T-helper 22 cell (primary cell): ENCODE measurements around the gene MEPCE.

Source experiments
- DNase-seq: peaks from one replicate; pipeline ENCODE4 v3.0.0-alpha.2; 2020; ENCODE audit warnings: low read depth

Gene MEPCE

DNA sequence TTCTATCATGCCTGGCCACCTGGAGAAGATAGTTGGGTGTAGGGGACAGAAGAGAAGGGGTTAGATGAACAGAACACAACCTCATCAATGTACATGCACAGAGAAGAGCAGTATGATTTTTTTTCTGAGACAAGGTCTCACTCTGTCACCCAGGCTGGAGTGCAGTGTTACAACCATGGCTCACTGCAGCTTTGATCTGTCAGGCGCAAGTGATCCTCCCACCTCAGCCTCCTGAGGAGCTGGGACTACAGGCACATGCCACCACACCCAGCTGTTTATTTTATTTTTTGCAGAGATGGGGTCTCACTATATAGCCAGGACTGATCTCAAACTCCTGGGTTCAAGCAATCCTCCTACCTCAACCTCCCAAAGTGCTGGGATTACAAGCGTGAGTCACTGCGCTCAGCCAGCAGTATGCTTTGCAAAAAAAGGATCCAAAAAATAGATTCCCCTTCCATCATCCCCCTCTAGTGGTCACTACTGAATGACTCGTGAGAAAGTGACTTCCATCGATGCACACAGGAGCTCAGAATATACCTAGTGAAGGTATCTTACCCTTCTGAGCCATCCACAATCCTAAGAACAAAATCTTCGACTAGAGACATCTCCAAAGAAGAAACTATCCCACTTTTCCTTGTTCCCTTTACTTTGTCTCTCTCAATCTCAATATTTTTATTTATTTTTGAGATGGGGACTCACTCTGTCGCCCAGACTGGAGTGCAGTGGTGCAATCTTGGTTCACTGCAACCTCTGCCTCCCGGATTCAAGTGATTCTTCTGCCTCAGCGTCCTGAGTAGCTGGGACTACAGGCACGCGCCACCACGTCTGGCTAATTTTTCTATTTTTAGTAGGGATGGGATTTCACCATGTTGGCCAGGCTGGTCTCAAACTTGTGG is 22.1 kb upstream of the MEPCE start:
- no peak for DNase-seq

DNA sequence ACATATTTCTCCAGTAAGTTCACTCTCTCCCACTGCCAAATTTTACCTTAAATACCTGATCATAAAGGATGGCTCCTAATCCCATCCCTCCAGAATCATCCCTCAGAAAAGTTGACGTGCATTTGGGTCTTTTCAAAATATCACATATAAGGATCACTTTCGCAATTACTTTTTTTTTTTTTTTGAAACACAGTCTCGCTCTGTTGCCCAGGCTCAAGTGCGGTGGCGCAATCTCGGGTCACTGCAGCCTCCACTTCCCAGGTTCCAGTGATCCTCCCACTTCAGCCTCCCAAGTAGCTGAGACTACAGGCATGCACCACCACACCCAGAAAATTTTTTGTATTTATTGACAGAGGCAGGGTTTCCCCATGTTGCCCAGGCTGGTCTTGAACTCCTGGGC is 18.5 kb upstream of the MEPCE start:
- no peak for DNase-seq

DNA sequence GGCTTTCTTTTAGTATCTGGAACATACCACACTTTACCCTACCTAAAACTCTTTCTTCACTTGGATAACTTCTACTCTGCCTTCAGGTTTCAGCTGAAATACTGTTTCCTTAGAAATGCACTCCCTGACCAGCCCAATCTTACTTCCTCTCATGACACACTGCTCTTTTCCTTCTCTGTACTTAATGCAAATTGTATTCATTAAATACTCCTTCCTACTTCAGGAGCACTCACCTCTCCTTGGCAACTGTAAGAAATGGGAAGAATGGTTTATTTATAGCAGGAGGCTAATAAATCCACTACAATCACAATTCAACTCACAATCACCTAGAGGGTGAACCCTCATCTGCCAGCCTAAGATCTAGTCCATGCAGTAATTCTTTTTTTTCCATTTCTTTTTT is 16.3 kb upstream of the MEPCE start:
- no peak for DNase-seq

DNA sequence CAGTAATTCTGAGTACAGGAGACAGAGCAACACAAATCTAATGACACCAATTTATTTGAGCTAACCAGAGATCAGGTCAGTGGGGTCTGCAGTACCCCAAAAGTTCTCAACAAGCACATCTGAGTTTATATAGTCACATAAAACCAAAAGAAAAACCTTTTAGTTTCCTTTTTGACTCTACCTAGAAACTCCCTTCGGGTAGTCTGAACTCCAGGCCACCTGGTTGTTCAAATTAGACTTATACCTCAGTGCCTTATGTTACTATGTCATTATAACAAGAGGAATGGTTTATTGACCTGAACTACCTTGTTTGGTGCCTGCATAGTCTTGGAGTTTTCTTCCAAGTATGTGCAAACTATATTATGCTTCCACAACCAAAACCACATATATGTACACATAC is 15.7 kb upstream of the MEPCE start:
- no peak for DNase-seq

DNA sequence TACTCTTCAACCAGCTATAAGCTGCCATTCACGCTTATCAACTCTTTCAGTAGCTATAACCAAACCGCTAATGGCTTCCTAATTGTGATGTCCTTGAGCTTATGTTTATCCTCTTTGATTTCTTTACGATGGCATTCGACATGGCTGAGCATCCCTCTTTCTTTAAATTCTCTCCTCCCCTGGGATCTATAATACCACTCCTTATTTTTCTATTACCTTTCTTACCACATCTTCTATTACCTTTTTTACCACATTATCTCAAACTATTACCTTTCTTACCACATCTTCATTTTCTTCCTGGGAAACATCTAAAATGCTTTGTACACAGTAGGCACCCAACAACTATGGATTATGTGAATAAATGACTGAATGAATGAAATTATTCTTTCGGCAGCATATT is 14.2 kb upstream of the MEPCE start:
- no peak for DNase-seq

DNA sequence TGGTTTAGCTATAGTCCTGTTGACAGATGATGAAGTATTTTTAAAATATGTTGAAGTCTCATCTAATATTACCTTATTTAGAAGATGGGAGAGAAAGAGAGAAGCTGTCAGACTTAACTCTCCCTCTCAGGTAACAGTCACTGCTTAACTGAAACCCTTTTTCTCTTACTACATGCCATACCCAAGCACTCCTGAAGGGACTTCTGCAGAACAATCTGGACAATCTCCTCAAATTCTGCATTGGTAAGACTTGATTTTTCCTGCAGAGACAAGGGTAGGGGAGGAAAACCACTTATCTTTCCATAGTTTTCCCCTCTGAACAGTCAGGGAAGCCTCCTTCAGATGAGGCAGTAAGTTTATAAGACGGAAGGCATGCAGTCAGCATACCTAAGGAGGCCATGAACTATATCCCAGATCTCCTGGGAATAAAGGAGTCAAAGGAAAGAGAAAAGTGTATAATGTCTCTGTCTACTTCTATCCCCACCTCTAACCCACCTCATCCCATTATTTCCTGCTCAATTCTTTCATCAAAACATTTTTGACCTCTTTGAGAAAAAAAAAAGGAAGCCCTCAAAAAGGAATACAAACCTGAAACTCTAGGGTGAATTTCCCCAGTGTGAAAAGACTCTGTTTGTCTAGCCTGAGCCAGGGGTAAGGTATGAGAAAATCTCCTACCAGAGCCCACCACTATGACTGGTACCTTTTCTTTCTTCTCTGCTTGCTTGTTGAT is 10.5 kb upstream of the MEPCE start:
- DNase-seq, result no peak

DNA sequence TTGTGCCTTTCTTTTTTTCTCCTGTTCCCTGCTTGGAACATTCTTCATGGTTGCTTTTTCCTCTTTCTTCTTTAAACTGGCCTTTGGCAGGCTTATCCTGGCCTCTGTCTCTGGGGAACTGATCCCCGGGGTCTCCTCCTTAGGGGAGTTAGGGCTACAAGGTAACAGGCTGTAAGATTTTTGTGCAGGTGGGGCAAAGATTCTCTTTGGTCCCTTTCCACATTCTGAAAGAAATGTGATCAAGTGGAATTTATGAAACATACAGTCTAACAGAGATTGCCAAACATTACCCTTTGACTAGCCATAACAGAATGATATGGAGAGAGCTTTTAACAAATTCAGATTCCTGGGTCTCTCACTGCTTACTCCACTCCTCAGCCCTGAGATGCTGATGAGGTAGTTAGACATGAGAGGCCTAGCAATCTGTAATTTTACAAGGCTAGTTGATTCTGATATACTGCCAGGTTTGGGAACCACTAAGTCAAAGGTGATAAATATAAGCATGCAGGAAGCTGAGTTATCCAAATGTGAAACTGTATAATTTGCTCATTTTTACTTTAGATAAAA is 9.9 kb upstream of the MEPCE start:
- DNase-seq, result no peak

DNA sequence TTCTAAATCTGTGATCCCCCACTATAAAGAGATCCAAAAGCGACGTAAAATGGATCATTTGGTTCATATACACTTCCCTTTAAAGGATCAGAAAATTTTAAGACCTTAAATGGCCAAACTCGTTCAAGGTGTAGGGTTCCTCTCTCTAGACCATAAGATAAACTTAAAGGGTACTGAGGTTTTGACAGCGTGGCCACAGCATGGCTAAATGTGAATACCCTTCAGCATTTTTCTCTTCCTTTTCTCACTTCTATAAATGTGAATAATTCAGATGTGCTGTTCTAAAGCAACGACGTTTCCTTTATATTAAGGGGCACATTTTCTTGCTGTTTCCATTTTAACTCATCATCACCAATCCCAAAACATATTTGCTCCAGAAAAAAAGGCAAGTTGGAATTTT is 6.3 kb upstream of the MEPCE start:
- no peak for DNase-seq

DNA sequence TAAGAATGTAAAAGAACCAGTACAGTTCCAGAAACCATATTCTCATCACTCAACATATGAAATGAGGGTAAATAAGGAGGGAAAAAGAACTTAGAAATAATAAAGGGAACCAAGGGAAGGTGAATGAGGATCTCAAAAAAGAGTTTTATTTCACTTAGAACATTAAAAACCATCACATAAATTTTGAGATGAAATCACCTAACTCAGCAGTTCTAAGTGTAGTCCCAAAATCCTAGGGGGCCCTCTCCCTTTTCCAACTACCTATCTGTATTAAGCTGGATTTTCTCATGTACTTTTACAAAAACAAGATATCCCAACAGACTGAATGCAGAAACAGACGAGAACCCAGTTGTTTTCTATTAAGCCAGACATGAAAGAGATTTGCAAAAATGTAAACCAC is 4.3 kb upstream of the MEPCE start:
- no peak for DNase-seq

DNA sequence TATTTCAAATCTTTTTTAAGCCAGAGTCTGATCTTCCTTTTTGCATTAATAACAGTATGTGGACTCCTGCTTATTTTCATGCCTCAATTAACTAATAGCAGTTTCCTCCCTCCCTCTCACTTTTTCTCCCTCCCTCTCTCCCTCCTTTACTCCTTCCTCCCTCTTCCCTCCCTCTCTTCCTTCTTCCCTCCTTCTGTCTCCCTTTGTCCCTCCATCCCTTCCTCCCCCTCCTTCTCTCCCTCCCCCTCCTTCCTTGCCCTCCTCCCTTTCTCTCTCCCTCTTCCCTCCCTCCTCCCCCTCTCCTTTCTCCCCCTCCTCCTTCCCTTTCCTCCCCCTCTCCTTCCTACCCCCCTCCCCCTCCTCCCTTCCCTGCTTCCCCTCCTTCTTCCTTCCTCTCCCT is 3.1 kb upstream of the MEPCE start:
- DNase-seq, result no peak

DNA sequence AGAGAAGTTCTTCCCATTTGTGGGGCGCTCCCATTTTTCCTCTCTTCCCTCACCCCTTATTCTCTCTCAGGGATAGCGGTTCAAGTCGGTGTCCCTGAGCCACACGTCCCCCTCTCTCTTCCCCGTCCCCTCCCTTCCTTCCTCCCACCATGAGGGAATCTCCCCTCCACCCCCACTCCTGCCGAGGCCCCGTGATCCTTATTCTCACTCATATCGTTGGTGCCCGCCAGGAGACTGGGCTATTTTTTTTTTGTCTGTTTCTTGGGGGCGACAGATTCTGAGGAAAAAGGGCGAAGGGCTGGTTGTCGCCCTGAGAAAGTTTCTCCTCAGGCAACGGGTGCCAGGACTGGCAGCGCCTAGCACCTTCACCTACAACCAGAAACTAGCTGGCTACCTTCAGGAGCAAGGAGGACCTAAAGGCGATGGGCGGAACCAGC is 1.9 kb upstream of the MEPCE start:
- no peak for DNase-seq

DNA sequence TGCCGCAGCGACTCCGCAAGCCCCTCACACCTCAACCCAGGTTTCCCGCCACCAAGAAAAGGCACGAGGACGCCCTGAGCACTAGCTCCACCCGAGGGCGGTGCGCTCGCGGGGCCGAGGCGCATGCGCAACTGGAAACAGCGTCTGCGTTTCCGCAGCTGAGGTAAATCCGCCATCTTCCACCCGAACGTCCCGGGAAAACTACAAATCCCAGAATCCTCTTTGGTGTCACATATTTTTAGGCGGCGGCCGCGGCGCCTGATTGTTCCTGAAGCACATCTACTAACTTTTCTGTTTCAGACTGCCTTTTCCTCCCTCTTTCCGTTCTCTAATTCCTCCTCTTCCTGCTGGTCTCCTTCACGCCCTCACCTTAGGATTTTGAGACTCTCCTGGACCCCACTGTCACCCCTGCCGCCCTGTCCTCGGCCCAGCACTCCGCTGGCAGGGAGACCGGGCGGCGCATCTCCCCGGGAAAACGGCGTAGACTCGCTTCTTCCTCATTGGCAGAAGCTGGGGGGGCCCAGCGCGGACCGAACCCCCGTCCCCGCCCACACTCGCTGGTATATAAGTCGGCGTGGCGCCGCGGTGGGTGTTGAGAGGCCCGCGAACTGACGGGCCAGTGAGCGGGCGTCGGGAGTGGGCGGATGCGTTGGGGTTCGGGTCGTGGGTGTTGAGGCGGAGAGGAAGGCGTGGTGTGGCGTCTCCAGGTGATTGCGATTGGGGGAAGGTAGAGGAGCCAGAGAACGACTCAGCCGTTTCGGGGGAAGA is 1.2 kb upstream of the MEPCE start, which contains the start of gene ZCWPW1:
Gene ZCWPW1 (minus strand): TSS at position 505 of the 768 bp plus-strand sequence. CDS start 8,054 bp downstream, outside the sequence.
- DNase-seq, result peak; percentile 93

DNA sequence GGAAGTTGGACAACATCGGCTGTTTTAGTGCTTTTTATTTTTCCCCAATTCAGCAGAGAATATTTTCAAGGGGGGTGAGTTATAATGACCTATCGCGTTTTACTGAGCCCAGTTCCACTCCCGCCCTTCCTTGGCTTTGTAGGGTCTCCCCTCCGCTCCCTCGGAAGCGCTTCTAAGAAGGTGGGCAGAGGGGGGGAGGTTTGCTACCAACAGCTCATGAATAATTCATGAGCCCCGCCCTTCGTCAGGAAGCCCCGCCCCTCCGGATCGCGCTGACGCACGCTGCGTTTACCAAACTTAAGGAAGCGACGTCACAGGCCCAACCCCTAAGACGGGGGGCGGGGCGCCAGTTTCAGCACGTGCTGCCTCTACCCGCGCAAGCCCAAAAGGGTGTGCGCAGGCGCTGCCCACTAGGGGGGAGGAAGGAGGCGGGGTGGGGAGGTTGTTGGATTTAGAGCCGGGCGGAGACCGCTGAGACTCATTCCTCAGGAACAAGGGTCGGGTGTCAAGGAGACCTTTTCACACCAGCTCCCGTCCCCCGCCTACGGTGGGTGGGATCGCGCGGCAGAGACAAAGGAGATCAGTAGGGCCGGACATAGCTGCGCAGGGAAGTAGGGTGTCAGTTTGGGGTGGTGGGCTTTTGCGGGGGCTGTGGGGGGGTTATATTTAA is 529 bp upstream of the MEPCE start:
- peak; percentile 100 for DNase-seq

DNA sequence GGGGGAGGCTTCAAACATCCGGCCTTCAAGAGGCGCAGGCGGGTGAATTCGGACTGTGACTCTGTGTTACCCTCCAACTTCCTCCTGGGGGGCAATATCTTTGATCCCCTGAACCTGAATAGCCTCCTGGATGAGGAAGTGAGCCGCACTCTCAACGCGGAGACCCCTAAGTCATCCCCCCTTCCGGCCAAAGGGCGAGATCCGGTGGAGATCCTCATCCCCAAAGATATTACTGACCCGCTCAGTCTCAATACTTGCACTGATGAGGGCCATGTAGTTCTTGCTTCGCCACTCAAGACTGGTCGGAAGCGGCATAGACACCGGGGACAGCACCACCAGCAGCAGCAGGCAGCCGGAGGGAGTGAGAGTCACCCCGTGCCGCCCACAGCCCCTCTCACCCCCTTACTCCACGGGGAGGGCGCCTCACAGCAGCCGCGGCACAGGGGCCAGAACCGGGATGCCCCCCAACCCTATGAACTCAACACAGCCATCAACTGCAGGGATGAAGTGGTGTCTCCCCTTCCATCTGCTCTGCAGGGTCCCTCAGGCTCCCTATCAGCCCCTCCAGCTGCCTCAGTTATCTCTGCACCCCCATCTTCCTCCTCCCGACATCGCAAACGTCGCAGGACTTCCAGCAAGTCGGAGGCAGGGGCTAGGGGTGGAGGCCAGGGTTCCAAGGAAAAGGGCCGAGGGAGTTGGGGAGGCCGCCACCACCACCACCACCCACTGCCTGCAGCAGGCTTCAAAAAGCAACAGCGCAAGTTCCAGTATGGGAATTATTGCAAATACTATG is 1.1 kb downstream of the MEPCE start:
- DNase-seq, result no peak

DNA sequence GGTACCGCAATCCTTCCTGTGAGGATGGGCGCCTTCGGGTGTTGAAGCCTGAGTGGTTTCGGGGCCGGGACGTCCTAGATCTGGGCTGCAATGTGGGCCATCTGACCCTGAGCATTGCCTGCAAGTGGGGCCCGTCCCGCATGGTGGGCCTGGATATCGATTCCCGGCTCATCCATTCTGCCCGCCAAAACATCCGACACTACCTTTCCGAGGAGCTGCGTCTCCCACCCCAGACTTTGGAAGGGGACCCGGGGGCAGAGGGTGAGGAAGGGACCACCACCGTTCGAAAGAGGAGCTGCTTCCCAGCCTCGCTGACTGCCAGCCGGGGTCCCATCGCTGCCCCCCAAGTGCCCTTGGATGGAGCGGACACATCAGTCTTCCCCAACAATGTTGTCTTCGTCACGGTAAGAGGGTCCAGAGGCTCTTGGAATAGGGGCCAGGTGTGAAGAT is 1.7 kb downstream of the MEPCE start:
- no peak for DNase-seq

DNA sequence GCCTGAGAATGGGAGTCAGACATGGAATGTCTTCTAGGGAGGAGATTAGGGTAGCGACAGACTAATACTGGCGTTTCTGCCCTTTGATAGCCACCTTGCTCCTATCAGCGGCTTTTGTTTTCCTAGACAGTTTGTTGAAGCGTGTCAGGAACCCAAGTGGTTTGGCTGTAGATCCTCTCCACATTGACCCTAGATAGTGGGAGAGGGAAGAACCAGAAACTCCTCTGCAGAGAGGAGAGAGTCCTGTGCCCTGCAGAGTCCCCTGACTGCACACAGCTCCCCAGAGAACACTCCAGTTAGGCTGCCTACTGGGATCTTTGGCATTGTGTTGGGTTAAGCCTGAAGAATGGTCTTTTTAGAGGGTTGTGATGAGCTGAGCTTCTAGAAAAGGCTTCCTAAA is 2.4 kb downstream of the MEPCE start:
- no peak for DNase-seq

DNA sequence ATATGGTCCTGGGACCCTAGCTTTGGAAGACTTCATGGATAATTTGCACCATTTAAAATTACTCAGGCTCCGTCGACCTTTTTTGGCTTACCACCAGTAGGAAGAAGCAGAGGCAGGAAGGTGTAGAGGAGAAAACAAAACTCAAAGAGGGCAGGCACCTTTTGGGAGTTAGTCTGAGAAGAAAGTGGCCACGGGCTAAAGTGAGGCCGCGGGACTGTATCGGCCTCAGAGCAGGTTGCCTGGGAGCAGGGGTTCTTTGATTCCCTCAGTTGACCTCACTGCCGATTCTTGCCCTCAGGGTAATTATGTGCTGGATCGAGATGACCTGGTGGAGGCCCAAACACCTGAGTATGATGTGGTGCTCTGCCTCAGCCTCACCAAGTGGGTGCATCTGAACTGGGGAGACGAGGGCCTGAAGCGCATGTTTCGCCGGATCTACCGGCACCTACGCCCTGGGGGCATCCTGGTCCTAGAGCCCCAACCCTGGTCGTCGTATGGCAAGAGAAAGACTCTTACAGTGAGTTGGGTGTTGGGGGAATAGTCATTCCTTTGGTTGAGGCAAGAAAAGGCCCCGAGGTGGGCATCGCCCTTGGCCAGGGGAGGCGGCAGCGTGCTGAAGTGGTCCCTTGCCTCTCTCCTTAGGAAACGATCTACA is 3.1 kb downstream of the MEPCE start:
- no peak for DNase-seq

DNA sequence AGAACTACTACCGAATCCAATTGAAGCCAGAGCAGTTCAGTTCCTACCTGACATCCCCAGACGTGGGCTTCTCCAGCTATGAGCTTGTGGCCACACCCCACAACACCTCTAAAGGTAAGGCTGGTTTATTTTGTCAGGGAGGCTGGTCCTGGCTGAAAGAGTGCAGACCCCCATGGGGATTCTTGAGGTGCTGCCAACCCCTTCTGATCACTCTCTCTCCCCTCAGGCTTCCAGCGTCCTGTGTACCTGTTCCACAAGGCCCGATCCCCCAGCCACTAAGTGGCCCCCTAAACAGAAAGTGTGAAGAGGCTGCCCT is 3.6 kb downstream of the MEPCE start:
- DNase-seq, result no peak

DNA sequence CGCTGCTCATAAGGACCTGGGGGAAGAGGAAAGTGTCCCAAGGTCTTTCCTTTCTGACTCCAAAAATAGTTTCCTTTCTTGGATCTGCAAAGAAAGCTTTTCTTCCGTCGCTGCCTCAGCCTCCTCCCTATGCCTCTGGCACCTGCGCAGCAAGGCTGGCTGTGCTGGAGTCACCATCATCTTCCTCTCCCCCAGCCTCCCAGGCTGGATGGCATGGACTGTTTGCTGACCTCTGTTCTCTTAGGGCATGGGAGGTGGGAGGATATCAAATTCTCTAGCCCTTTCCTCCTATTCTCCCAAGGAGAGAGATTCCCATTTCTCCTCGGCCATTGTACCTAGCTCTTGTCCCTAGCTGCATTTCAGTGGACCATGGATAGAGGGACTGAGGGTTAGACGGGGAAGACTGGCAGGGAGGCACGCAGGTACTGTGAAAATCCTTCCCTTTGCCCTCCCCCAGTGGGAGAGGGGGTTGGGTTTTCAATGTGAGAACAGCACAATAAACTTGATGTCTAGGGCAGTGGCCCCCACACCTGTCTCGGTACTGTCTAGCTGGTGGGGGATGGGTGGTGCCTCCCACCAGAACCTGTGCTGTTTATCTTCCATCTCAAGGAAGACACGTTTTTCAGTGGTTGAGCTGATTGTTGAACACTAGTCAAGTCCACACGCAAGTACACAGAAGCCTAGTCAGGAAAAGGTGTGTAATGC is 4.1 kb downstream of the MEPCE start:
- DNase-seq, result no peak
